Activated CD4-positive, CD25-positive, alpha-beta regulatory T cell treated with anti-CD3 and anti-CD28 coated beads, Interleukin-2, amount 50 U/mL, for 24 hours (primary cell): ENCODE results near the gene HSP90AA1.
A peak's percentile ranks its signal among the peaks of the same experiment; 100 is the strongest.
"Not testable (repeated sequence)": the region's sequence is repeated elsewhere in the genome, so short reads cannot be mapped to it uniquely, and the experiment has no call there.

ENCODE experiments used
- ATAC-seq, 2 donors: fragments of 150-1000 bp; cut with Tn5 transposase; one replicate each; pipeline ENCODE4 v1.10.0; 2021; ENCODE audit warnings: mild to moderate bottlenecking in 1 of 2, moderate library complexity in 1 of 2

The HSP90AA1 gene

GRCh38 chr14:102064590-102064989 lies 22.3 kb downstream of the HSP90AA1 start:
- not testable (repeated sequence) for ATAC-seq

DNA sequence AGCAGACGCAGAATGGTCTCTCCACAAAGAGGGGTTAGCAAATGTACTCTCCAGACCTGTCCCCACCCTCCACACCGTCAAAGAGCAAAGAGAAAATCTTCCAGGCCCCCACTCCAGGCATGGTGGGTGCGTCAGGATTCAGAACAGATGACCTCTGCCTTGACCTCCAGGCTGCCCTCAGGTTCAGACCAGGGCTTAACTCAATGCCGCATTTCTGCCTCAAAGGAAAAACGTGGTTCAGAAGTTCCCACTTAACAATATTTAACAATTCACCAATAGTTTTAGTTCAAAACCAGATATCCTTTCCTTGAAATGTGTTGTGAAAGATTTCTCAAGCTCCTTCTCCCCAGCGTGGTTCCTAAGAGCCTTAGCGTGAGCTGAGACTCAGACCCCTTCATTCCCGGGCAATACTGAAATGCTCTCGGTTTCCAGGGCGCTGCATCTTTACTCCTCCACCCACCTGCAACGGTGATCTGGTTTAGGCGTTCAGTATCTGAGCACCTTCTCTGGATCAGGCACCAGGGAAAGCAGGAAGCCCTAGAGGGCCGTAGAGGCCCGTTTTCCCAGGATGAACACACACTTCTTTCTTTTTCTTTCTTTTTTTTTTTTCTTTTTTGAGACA lies 22.9 kb downstream of the HSP90AA1 start:
- no peak for ATAC-seq

- ATAC-seq, result peak; percentile 82 to 91
Observed at GRCh38 chr14:102063109-102063807, 23.6 kb downstream of the HSP90AA1 start.

- ATAC-seq, result no peak
Observed at GRCh38 chr14:102058961-102059360, 27.9 kb downstream of the HSP90AA1 start.

GRCh38 chr14:102058146-102058545 lies 28.7 kb downstream of the HSP90AA1 start:
- no peak for ATAC-seq

DNA sequence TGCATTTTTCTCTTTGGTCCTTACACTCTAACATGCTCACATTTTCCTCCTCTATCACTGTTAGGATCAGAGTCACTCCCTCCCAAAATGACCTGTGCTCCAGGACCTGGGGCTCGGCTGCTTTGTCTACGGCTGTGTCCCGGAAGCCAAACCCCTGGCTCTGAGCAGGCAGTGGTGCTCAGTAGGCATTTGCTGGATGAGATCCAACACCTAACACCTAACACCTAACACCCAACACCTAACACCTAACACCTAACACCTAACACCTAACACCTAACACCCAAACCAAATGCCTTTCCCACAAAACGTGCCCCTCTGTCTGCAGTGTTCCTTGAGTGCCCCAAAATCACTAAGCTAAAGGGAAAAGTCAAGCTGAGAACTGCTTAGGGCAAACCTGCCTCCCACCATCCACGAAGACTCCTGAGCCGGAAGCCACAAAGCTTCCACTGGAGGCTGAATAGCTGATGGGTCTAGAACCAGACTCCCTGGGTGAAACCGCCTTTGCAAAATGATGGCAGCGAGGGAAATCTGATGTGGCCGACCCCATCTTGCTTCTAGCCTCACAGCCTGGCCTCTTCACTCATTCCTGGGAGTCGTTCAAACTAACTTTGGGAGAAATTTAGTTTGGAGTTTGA lies 29.2 kb downstream of the HSP90AA1 start:
- no peak for ATAC-seq

DNA sequence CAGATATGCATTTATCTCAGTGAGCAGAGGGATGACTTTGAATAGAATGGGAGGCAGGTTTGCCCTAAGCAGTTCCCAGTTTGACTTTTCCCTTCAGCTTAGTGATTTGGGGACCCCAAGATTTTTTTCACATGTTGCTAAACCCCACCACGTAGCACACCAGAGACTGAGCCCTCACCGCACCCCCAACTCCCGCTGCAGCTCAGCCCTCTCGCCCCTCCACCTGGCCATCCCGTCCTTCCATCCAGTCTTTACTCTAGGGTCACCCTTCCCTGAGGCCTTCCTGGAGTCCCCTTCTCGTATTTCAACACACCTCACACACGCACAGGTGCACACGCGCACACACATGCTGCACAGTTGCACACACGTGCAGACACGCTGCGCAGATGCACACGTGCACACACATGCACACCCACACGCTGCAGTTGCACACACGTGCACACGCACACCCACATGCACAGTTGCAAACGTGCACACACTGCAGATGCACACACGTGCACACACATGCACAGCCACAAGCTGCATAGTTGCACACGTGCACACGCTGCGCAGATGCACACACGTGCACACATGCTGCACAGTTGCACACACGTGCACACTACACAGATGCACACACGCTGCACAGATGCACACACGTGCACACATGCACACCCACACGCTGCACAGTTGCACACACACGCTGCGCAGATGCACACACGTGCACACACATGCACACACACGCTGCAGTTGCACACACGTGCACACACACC lies 30.0 kb downstream of the HSP90AA1 start:
- ATAC-seq, result no peak

- ATAC-seq, result no peak
Observed at GRCh38 chr14:102055181-102055901, 31.5 kb downstream of the HSP90AA1 start.

DNA sequence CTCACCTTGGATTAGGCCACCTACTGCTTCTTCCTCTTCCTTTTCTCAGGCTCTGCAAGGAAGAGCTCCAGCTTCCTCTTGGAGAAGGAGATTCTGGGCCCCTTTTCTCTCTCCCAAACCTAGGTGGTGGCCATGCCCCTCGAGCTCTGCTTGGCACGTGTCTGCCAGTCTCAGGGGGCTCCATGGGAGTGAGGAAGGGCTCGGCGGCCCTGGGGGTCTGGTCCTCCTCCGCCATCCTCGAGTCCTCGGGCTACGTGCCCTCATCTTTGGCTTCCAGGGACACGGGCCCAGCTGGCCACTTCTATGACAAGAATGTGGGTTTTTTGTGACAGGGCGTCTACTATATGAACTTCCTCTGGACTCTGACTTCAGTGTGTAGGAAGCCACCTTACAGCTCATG lies 34.3 kb downstream of the HSP90AA1 start:
- peak in 1 of 2 donors; percentile 13 for ATAC-seq

GRCh38 chr14:102050625-102051024 lies 36.2 kb downstream of the HSP90AA1 start:
- no peak for ATAC-seq

GRCh38 chr14:102050026-102050405 lies 36.8 kb downstream of the HSP90AA1 start:
- ATAC-seq, result no peak

- ATAC-seq, result no peak
Observed at GRCh38 chr14:102049258-102050025, 37.4 kb downstream of the HSP90AA1 start.

GRCh38 chr14:102047808-102048540 lies 38.9 kb downstream of the HSP90AA1 start:
- no peak for ATAC-seq

- ATAC-seq, result peak in 1 of 2 donors; percentile 41
Observed at GRCh38 chr14:102046337-102047278, 40.2 kb downstream of the HSP90AA1 start.

- no peak for ATAC-seq
Observed at GRCh38 chr14:102044566-102044965, 42.3 kb downstream of the HSP90AA1 start.

DNA sequence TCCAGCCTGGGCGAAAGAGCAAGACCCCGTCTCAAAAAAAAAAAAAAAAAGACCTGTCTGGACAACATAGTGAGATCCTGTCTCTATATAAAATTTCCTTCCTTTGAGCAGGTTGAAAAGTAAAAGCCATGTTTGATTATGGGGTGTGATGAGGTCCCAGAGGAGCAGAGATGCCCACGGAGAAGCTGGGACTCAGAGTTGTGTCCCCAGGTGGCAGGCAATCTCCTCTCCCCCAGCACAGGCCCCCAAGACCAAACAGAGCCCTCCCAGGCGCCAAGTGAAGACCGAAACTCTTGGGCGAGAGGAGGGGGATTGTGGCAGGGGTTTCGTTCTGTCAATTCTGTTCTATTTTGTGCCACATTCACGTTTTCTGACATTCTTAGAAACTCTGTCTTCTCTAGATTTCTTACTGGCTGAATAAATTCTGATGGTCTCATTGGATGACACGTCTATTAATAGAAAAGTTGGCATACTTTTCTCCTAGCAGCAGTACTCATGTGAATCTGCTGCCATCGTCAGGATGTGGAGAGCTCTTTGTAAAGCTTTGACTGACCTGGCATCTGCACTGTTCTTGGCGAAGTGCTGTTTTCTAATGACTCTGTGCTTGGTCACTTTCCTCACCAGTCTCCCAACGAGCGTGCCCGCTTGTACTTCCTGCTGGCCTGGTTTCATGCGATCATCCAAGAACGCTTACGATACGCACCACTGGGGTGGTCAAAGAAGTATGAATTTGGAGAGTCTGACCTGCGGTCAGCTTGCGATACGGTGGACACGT lies 43.4 kb downstream of the HSP90AA1 start:
- ATAC-seq, result no peak

- no peak for ATAC-seq
Observed at GRCh38 chr14:102042699-102043098, 44.1 kb downstream of the HSP90AA1 start.

DNA sequence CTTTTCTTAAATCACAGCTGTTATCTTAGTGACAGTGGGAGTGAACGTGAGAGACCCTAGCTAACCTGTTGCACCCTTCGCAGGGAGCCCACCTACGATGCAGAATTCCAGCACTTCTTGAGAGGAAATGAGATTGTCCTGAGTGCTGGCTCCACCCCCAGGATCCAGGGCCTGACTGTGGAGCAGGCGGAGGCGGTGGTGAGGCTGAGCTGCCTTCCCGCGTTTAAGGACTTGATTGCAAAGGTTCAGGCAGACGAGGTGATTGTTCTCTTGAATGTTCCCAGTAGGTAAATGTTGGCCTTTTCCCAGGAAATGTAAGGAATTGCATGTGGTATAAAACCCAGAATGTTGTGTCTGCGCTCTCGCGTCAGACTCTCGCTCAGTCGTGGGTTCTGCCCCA lies 46.7 kb downstream of the HSP90AA1 start:
- ATAC-seq, result no peak

DNA sequence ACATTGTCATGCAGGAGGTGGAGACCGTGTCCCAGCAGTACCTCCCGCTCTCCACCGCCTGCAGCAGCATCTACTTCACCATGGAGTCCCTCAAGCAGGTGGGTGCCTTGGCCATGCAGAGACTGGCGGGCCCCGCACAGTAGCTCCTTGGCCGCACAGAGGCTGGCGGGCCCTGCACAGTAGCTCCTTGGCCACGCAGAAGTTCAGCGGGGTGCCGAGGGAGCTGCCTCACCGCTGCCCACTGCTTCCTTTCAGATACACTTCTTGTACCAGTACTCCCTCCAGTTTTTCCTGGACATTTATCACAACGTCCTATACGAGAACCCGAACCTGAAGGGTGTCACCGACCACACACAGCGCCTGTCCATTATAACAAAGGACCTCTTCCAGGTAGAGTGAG lies 47.7 kb downstream of the HSP90AA1 start:
- ATAC-seq, result no peak
